Fibroblast of skin of scalp (primary cell): ENCODE data around the gene MRGPRG. TPM values are rescaled to one million over a fixed set of nuclear protein-coding genes. Genes with fewer than 3 reads are reported as not detected.
"Not testable (repeated sequence)": the region's sequence is repeated elsewhere in the genome, so short reads cannot be mapped to it uniquely, and the experiment has no call there.

Experiments
- DNase-seq: peaks from one replicate; pipeline ENCODE4 v3.0.0-alpha.2; 2013
- polyA plus RNA-seq, 2 experiments: library from polyadenylated mRNA; unstranded; fragments of 120-200 nt; gene quantifications; one replicate each; pipeline ENCODE4 v1.2.1, GENCODE V29; 2013; ENCODE audit not compliant: insufficient read length in 2 of 2

MRGPRG gene, protein sequence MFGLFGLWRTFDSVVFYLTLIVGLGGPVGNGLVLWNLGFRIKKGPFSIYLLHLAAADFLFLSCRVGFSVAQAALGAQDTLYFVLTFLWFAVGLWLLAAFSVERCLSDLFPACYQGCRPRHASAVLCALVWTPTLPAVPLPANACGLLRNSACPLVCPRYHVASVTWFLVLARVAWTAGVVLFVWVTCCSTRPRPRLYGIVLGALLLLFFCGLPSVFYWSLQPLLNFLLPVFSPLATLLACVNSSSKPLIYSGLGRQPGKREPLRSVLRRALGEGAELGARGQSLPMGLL
- not detected for polyA plus RNA-seq (2013, experiment 1 of 2; ENCODE audit: insufficient read length)
- polyA plus RNA-seq (2013, experiment 2 of 2; ENCODE audit: insufficient read length): not detected

GRCh38 chr11:3218483-3219280, at the start of gene MRGPRG:
TSS of gene MRGPRG (minus strand) at chr11:3218813. CDS start at chr11:3218813, 0 bp downstream.
- no peak for DNase-seq

GRCh38 chr11:3262548-3262947, 43.9 kb upstream of the MRGPRG start:
- DNase-seq: not testable (repeated sequence)

DNA sequence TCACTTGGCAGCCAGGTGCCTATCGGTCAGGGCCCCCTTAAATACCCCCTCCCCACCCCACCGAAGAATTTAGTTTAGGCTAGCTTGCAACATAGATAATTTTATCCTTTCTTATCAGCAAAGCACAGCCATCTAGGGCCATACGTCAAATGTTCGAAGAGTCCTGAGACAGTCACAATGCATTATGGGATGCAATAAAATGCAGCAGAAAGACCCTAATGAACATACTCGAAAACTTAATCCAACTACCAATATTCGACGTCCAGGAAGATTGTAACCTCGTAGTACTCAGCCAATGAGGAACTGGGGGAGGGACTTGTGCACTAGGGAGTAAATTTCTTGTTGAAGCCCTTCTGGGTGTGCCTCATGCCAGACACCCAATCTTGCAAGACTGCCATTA, 43.2 kb upstream of the MRGPRG start:
- DNase-seq: not testable (repeated sequence)

- not testable (repeated sequence) for DNase-seq
Observed at GRCh38 chr11:3257509-3257908, 38.9 kb upstream of the MRGPRG start.

DNA sequence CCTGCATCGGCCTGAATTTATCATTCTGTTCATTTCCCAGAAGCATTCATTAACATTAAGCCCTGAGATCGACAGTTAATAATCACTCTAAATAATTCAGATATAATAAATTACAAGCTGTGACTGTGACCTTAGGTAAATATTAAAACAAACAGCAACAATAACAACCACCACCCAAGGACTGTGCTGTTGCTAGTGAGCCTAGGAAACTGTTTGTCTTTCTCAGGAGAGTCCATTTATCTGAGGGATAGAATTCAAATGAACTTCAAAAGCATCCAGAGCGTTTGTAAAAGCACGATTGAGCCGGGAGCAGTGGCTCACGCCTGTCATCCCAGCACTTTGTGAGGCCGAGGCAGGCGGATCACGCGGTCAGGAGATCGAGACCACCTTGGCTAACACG, 36.6 kb upstream of the MRGPRG start:
- DNase-seq: not testable (repeated sequence)

DNA sequence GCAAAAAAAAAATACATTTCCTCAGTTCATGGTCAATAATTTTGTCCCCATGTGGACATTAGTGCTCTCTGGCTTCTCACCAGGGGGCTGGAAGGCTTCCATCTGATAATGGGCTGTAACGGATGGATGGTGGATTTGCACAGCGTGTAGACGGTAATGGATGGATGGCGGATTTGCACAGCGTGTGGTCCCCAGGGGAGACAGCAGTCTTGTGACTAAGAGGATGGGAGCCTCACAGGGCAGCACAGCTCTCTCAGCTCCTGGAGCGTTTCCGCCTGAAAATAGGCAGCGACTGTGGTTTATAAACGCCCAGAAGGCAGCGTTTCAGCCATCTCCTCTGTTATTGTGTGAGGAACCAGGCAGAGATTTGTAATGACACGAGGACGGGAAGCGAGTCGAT, 36.2 kb upstream of the MRGPRG start:
- DNase-seq: not testable (repeated sequence)

GRCh38 chr11:3245071-3245470, 26.5 kb upstream of the MRGPRG start:
- DNase-seq: no peak

DNA sequence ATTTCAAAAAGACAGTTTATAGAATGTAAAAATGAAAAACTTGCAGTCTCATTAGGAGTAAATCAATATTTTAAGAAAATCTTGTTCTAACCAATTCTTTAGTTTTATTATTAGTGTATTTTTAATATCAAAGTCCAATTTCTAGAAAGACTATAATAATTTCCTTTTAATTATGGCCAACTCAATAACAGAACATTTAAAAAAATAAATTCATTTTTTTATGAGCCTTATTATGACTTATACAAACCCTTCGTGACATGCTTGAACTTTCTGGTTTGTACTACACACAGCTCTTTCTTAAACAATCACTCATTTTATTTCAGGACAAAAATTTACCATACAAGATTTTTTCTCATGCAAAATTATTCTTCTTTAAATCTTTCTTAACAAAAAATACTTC, 25.3 kb upstream of the MRGPRG start:
- DNase-seq: no peak

- no peak for DNase-seq
Observed at GRCh38 chr11:3237119-3237518, 18.5 kb upstream of the MRGPRG start.

GRCh38 chr11:3234846-3235245, 16.2 kb upstream of the MRGPRG start:
- no peak for DNase-seq

GRCh38 chr11:3232956-3233355, 14.3 kb upstream of the MRGPRG start:
- no peak for DNase-seq

GRCh38 chr11:3231851-3232744, 13.5 kb upstream of the MRGPRG start, which contains the start of gene MRGPRE:
TSS of gene MRGPRE (minus strand) at chr11:3232417. CDS start at chr11:3228799, 3,618 bp downstream.
- DNase-seq: no peak

DNA sequence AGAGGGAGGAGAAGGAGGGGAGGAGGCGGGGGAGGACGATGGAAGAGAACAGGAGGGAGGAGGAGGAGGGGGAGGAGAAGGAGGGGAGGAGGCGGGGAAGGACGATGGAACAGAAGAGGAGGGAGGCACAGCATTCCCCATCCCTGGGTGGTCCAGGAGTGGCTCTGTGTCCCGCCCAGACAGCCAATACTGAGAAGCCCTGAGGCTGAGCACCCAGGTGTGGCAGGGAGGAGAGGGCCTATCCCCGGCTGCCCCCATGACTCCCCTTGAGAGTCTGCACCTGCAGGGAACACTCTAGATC, 12.9 kb upstream of the MRGPRG start:
- DNase-seq: no peak

GRCh38 chr11:3230636-3231549, 12.3 kb upstream of the MRGPRG start:
- no peak for DNase-seq

GRCh38 chr11:3229673-3230630, 11.3 kb upstream of the MRGPRG start:
- DNase-seq: no peak

DNA sequence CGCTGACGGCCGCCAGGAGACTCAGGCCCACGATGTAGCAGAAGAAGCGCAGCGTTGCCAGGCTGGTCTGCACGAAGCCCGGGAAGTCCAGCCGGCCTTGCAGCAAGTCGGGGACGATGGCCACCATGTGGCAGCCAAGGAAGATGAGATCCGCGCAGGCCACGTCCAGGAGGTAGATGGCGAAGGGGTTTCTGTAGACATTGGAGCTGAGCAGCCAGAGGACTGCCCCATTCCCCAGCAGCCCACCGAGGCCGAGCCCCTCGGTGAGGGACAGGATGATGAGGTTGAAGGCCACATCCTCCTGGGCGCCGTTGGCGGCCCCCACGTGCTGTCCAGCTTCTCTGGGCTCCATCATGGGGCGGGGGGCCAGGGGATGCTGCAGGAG, 9.8 kb upstream of the MRGPRG start:
- no peak for DNase-seq

GRCh38 chr11:3227568-3228444, 9.2 kb upstream of the MRGPRG start:
- DNase-seq: no peak

DNA sequence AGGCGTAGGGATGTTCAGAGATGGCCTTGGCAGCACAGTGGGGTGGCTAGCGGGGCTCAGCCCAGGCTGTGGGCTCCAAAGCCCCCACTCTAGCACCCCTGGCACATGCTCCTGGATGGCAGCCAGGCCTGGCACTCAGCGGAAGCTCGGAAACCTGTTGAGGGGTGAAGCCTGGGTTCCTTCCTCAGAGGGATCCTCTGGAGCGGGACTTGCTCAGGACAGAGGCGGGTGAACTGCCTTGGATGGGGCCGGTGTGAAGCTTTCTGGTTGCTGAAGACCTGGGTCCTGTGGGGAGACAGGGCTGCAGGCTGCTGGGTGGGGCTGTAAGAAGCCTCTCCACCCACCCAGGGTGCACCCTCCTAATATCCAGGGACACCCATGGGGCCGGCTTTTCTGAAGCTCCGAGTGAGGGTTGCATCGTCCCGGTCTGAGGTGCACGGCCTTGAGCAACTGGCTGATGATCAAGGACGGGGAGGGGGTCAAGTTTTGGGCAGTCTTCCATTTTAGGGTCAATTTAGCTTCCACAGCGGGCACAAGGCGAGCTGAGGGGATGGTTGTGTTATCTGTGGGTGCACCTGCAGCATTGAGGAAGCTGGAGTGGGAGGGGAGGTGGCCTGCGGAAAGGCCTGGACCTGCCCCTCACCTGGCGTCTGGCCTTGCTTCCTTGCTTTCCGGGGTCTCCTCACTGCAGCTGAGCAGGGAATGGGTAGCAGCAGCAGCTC, 8.4 kb upstream of the MRGPRG start:
- no peak for DNase-seq
